B cell (primary cell): ENCODE results near the gene UPK3A. TPM values are rescaled to one million over a fixed set of nuclear protein-coding genes. Genes with fewer than 3 reads are reported as not detected.

Source experiments
- ATAC-seq: fragments of 200-7000 bp; cut with Tn5 transposase; one replicate; pipeline ENCODE4 v1.10.0; 2021; ENCODE audit warnings: low read depth, mild to moderate bottlenecking, moderate number of reproducible peaks, moderate library complexity
- CTCF ChIA-PET: fragments of 350-600 bp; sonication (Branson Sonifier 250); formaldehyde crosslinking; loops from one replicate; lab custom pipeline; 2021; ENCODE audit warnings: antibody characterized with exemption, inconsistent platforms; lab: Charles Lee
- POLR2A ChIA-PET: fragments of 350-600 bp; sonication (Branson Sonifier 250); formaldehyde crosslinking; loops from one replicate; lab custom pipeline; 2021; ENCODE audit warnings: antibody characterized with exemption; lab: Charles Lee
- DNase-seq: peaks from one replicate; pipeline ENCODE4 v3.0.0; 2013
- H2AFZ ChIP-seq: 2 replicates; pipeline ENCODE4 v1.6.1; 2012; ENCODE audit warnings: mild to moderate bottlenecking, low read depth, low read length; ENCODE audit not compliant: insufficient read depth, poor library complexity, severe bottlenecking
- H3K27ac ChIP-seq, 2 donors: 1 replicate in 1 of 2; 2 replicates in 1 of 2; pipeline ENCODE4 v1.5.1; 2012 to 2013; ENCODE audit warnings: low read length in 2 of 2, mild to moderate bottlenecking in 2 of 2, moderate library complexity in 1 of 2
- H3K27me3 ChIP-seq, 4 experiments: fragments of 200-600 bp in 1 of 4; sonication (generic) in 1 of 4; replicated peaks in 1 of 4; 1 replicate in 2 of 4; 2 replicates in 2 of 4; pipeline versions ENCODE4 v1.6.1 to v1.7.0; 2013 to 2016; ENCODE audit warnings: low read length in 3 of 4, mild to moderate bottlenecking in 2 of 4, mixed read lengths in 1 of 4, moderate library complexity in 1 of 4; ENCODE audit not compliant: insufficient read depth in 4 of 4, control insufficient read depth in 3 of 4; ENCODE audit errors: control extremely low read depth in 1 of 4
- H3K36me3 ChIP-seq, 2 experiments: replicated peaks in 1 of 2; 1 replicate in 1 of 2; 2 replicates in 1 of 2; pipeline versions ENCODE4 v1.6.1 to v1.7.1; 2013; ENCODE audit warnings: low read length in 1 of 2; ENCODE audit not compliant: insufficient read depth in 2 of 2, control insufficient read depth in 1 of 2; ENCODE audit errors: control extremely low read depth in 1 of 2, extremely low read depth in 1 of 2
- H3K4me1 ChIP-seq, 2 donors: fragments of 200-600 bp in 1 of 2; sonication (generic) in 1 of 2; 1 replicate in 1 of 2; 2 replicates in 1 of 2; pipeline versions ENCODE4 v1.5.1 to v1.6.1; 2013 to 2017; ENCODE audit warnings: low read length in 2 of 2; ENCODE audit not compliant: control insufficient read depth in 2 of 2, insufficient read depth in 2 of 2
- H3K4me2 ChIP-seq: replicated peaks from 2 replicates; pipeline ENCODE3; 2012; ENCODE audit warnings: mild to moderate bottlenecking, low read depth, low read length; ENCODE audit not compliant: poor library complexity, severe bottlenecking
- H3K4me3 ChIP-seq, 5 experiments: fragments of 200-600 bp in 1 of 5; sonication (generic) in 1 of 5; 1 replicate in 3 of 5; 2 replicates in 2 of 5; pipeline versions ENCODE4 v1.5.1 to v1.7.0; 2011 to 2016; ENCODE audit warnings: low read length in 4 of 5, mild to moderate bottlenecking in 4 of 5, low read depth in 2 of 5, control low read depth in 1 of 5, moderate library complexity in 1 of 5; ENCODE audit not compliant: insufficient read depth in 1 of 5; ENCODE audit errors: control extremely low read depth in 1 of 5, extremely low read depth in 1 of 5
- H3K79me2 ChIP-seq: fragments of 200-600 bp; sonication (generic); one replicate; pipeline ENCODE4 v1.6.0; 2016; ENCODE audit warnings: low read length; ENCODE audit not compliant: control insufficient read depth, insufficient read depth
- H3K9ac ChIP-seq: fragments of 200-600 bp; sonication (generic); 2 replicates; pipeline ENCODE4 v1.6.1; 2017; ENCODE audit warnings: mild to moderate bottlenecking, low read length, moderate library complexity
- H3K9me3 ChIP-seq, 3 donors: one replicate each; pipeline versions ENCODE4 v1.6.1 to v1.7.1; 2013; ENCODE audit warnings: low read length in 2 of 3; ENCODE audit not compliant: control insufficient read depth in 2 of 3, insufficient read depth in 1 of 3; ENCODE audit errors: control extremely low read depth in 1 of 3
- H4K20me1 ChIP-seq: 2 replicates; pipeline ENCODE4 v1.6.0; 2012; ENCODE audit warnings: mild to moderate bottlenecking, low read length; ENCODE audit not compliant: insufficient read depth, control insufficient read depth, poor library complexity, severe bottlenecking
- H3K27ac Mint-ChIP-seq: one replicate; pipeline ENCODE4 v1.8.0; 2021; ENCODE audit warnings: mixed read lengths
- H3K27me3 Mint-ChIP-seq: one replicate; pipeline ENCODE4 v1.8.0; 2021; ENCODE audit warnings: mixed read lengths
- H3K4me1 Mint-ChIP-seq: one replicate; pipeline ENCODE4 v1.8.0; 2021; ENCODE audit warnings: mixed read lengths
- H3K4me3 Mint-ChIP-seq: one replicate; pipeline ENCODE4 v1.8.0; 2021; ENCODE audit warnings: mixed read lengths
- H3K9me3 Mint-ChIP-seq: one replicate; pipeline ENCODE4 v1.8.0; 2022; ENCODE audit warnings: mixed read lengths; ENCODE audit not compliant: insufficient read depth
- CTCF ChIP-seq: fragments of 200-600 bp; IDR thresholded peaks from one replicate; pipeline ENCODE4 v1.8.0; 2022; ENCODE audit warnings: antibody characterized with exemption, mild to moderate bottlenecking
- EZH2 ChIP-seq: IDR thresholded peaks from 2 replicates; pipeline ENCODE4 v1.6.1; 2012; ENCODE audit warnings: borderline replicate concordance, low read depth, mild to moderate bottlenecking, moderate library complexity, low read length; ENCODE audit not compliant: insufficient read depth, poor library complexity, severe bottlenecking
- WGBS: methylation state at CpG from one replicate; pipeline ENCODE4 v1.1.5; 2013; ENCODE audit warnings: missing lambda C conversion rate; ENCODE audit not compliant: insufficient coverage; 5-methylcytosine and 5-hydroxymethylcytosine counted together
- intact Hi-C: fragments of 100-400 bp; cut with micrococcal nuclease; formaldehyde crosslinking; loops from one replicate; pipeline ENCODE4 v1.10.0; 2022
- polyA plus RNA-seq: library from polyadenylated mRNA; depleted of rRNA; stranded (reverse); fragments of >200 nt; gene quantifications from 2 replicates; pipeline ENCODE4 v1.2.3, GENCODE V29; 2012
- total RNA-seq, 2 donors: library from RNA; stranded (reverse); fragments of 120-200 nt in 1 of 2; gene quantifications; 1 replicate in 1 of 2; 2 replicates in 1 of 2; pipeline versions ENCODE4 v1.2.3 to v1.2.4, GENCODE V29; 2013 to 2022

UPK3A gene
- total and polyA plus RNA-seq, 2 donors (not counting 1 experiment from before 2014, with no cell fraction given) = not detected

GRCh38 chr22:45271667-45272201 is 13.0 kb upstream of the UPK3A start:
- no peak for ATAC-seq
- POLR2A ChIA-PET = no interaction called here
- peaks cover 10% of the 10 kb centered on the region for H3K27me3 Mint-ChIP-seq

More at GRCh38 chr22:45271667-45272201, 13.0 kb upstream of the UPK3A start:
- intact Hi-C loops = no loop called here
- no peak overlapping the region for H3K9ac ChIP-seq
- H3K27ac ChIP-seq = no peak overlapping the region
- H3K4me3 ChIP-seq = no peak overlapping the region
- TF ChIP-seq EZH2 (no peak), CTCF (no peak)
- no peaks in the 10 kb centered on the region for H3K36me3 ChIP-seq
- no peak overlapping the region for H3K4me2 ChIP-seq
- peaks cover 0 to 19% (median 7%) of the 10 kb centered on the region in 4 experiments for H3K27me3 ChIP-seq
- Mint-ChIP-seq H3K4me3 (no peak overlapping the region), H3K9me3 (no peaks in the 10 kb centered on the region), H3K27ac (no peak overlapping the region), H3K4me1 (peaks cover 17% of the 10 kb centered on the region)
- CTCF ChIA-PET = interaction anchor here (0.6 to 2.3 kb wide), 4 partner anchors 13 to 282 kb away, joined by 3 to 13 read pairs (median 3); partner anchors contain the start of gene UPK3A
- peaks cover 9 to 19% of the 10 kb centered on the region in 2 donors for H3K4me1 ChIP-seq
- no peaks in the 10 kb centered on the region for H3K9me3 ChIP-seq
- H4K20me1 ChIP-seq = no peaks in the 10 kb centered on the region
- no peaks in the 10 kb centered on the region for H3K79me2 ChIP-seq
- no peak overlapping the region for H2AFZ ChIP-seq
- no peak for DNase-seq
- 83% methylated on average over 10 of the region's 13 CpGs for WGBS
